HepG2 (cell line): Measurements from ENCODE around the gene FOXG1. TPM values are rescaled to one million over a fixed set of nuclear protein-coding genes. Genes with fewer than 3 reads are reported as not detected.

Source experiments
- ATF6 ChIP-seq: sonication (generic); formaldehyde crosslinking; conservative IDR thresholded peaks from 2 replicates; pipeline ENCODE4 v1.4.0; 2020; ENCODE audit warnings: missing genetic modification reagents
- CBX2 ChIP-seq, 2 experiments: fragments of 200-600 bp in 1 of 2; sonication (generic); formaldehyde crosslinking in 1 of 2; IDR thresholded peaks; 2 replicates each; pipeline versions ENCODE4 v1.7.0 to v1.8.1; 2018 to 2022; ENCODE audit warnings: low read depth in 2 of 2, low read length in 1 of 2, mild to moderate bottlenecking in 1 of 2, missing genetic modification reagents in 1 of 2
- ELF3 ChIP-seq: IDR thresholded peaks from 2 replicates; pipeline ENCODE4 v1.6.1; 2016; ENCODE audit warnings: missing genetic modification reagents, missing compliant biosample characterization
- ERF ChIP-seq: IDR thresholded peaks from 2 replicates; pipeline ENCODE4 v1.6.1; 2018; ENCODE audit warnings: missing biosample characterization, missing genetic modification reagents
- ESRRA ChIP-seq: sonication (generic); formaldehyde crosslinking; IDR thresholded peaks from 2 replicates; pipeline ENCODE4 v1.5.1; 2020; ENCODE audit warnings: mild to moderate bottlenecking, low read depth, missing genetic modification reagents
- FOXC1 ChIP-seq: sonication (generic); formaldehyde crosslinking; IDR thresholded peaks from 2 replicates; pipeline ENCODE4 v1.8.0; 2022; ENCODE audit warnings: mild to moderate bottlenecking, missing genetic modification reagents, borderline replicate concordance
- GABPB1 ChIP-seq: IDR thresholded peaks from 2 replicates; pipeline ENCODE4 v1.6.1; 2016; ENCODE audit warnings: mild to moderate bottlenecking, missing genetic modification reagents, moderate library complexity, missing compliant biosample characterization
- GPN1 ChIP-seq: sonication (generic); formaldehyde crosslinking; IDR thresholded peaks from 2 replicates; pipeline ENCODE4 v1.5.1; 2020; ENCODE audit warnings: missing genetic modification reagents, borderline replicate concordance
- LCORL ChIP-seq, 2 experiments: fragments of 450-650 bp in 1 of 2; sonication (generic) in 1 of 2; formaldehyde crosslinking in 1 of 2; IDR thresholded peaks; 2 replicates each; pipeline versions ENCODE4 v1.5.0 to v1.6.1; 2017 to 2020; ENCODE audit warnings: antibody characterized with exemption in 1 of 2, missing genetic modification reagents in 1 of 2
- MIXL1 ChIP-seq: IDR thresholded peaks from 2 replicates; pipeline ENCODE4 v1.6.1; 2016
- NR2F6 ChIP-seq, 2 experiments: IDR thresholded peaks; 2 replicates each; pipeline ENCODE4 v1.6.1; 2016; ENCODE audit warnings: antibody characterized with exemption in 1 of 2, mild to moderate bottlenecking in 1 of 2
- PITX1 ChIP-seq: sonication (generic); formaldehyde crosslinking; IDR thresholded peaks from 2 replicates; pipeline ENCODE4 v1.5.1; 2020; ENCODE audit warnings: mild to moderate bottlenecking, missing genetic modification reagents
- RARA ChIP-seq: IDR thresholded peaks from 2 replicates; pipeline ENCODE4 v1.6.1; 2016; ENCODE audit warnings: missing genetic modification reagents, missing compliant biosample characterization
- SALL1 ChIP-seq: sonication (generic); formaldehyde crosslinking; IDR thresholded peaks from 2 replicates; pipeline ENCODE4 v1.8.0; 2022; ENCODE audit warnings: mild to moderate bottlenecking, missing genetic modification reagents
- SMC3 ChIP-seq: IDR thresholded peaks from 2 replicates; pipeline ENCODE4 v1.6.1; 2011; ENCODE audit warnings: low read length, improper control_type of control experiment
- SP140L ChIP-seq: sonication (generic); formaldehyde crosslinking; IDR thresholded peaks from 2 replicates; pipeline ENCODE4 v1.4.0; 2020; ENCODE audit warnings: missing genetic modification reagents, borderline replicate concordance
- STAG1 ChIP-seq: sonication (generic); formaldehyde crosslinking; IDR thresholded peaks from 2 replicates; pipeline ENCODE4 v1.4.0; 2020; ENCODE audit warnings: missing genetic modification reagents
- TFDP1 ChIP-seq: IDR thresholded peaks from 2 replicates; pipeline ENCODE4 v1.6.1; 2016; ENCODE audit warnings: missing compliant biosample characterization, missing genetic modification reagents, borderline replicate concordance
- ZKSCAN8 ChIP-seq: IDR thresholded peaks from 2 replicates; pipeline ENCODE4 v1.6.1; 2016; ENCODE audit warnings: borderline replicate concordance, missing genetic modification reagents, missing compliant biosample characterization
- ZMYM4 ChIP-seq: sonication (generic); formaldehyde crosslinking; IDR thresholded peaks from 2 replicates; pipeline ENCODE4 v1.8.1; 2023; ENCODE audit warnings: mild to moderate bottlenecking, missing genetic modification reagents
- ZNF124 ChIP-seq: sonication (generic); formaldehyde crosslinking; IDR thresholded peaks from 2 replicates; pipeline ENCODE4 v1.4.0; 2020; ENCODE audit warnings: missing genetic modification reagents
- ZNF235 ChIP-seq: sonication (generic); formaldehyde crosslinking; IDR thresholded peaks from 2 replicates; pipeline ENCODE4 v1.8.1; 2023; ENCODE audit warnings: mild to moderate bottlenecking, missing genetic modification reagents, borderline replicate concordance
- ZNF512B ChIP-seq: sonication (generic); formaldehyde crosslinking; IDR thresholded peaks from 2 replicates; pipeline ENCODE4 v1.5.1; 2020; ENCODE audit warnings: missing genetic modification reagents, mild to moderate bottlenecking, borderline replicate concordance
- ZNF652 ChIP-seq: IDR thresholded peaks from 2 replicates; pipeline ENCODE4 v1.6.1; 2016; ENCODE audit warnings: low read depth, borderline replicate concordance
- polyA plus RNA-seq, 8 experiments: library from polyadenylated mRNA; depleted of rRNA in 3 of 8; stranded (reverse) in 7 of 8; unstranded in 1 of 8; fragments of >200 nt; fragmentation: Illumina TruSeq in 4 of 8; extraction: Trizol in 4 of 8; gene quantifications; 2 replicates each; pipeline versions ENCODE4 v1.2.1 to v1.2.3, GENCODE V29; 2011 to 2016; ENCODE audit warnings: low read depth in 4 of 8, missing spikeins in 1 of 8, mixed read lengths in 1 of 8; ENCODE audit not compliant: insufficient read depth in 1 of 8
- total RNA-seq, 5 experiments: library from RNA; depleted of rRNA; stranded (reverse); fragments of >200 nt; fragmentation: Illumina TruSeq; extraction: Trizol; gene quantifications; 2 replicates each; pipeline ENCODE4 v1.2.3, GENCODE V29; 2016; ENCODE audit warnings: low read depth in 1 of 5

FOXG1 gene
- total and polyA plus RNA-seq, 2 of the 13 experiments (the other 11 are each of a cell fraction or from before 2014, with no cell fraction given), result not detected

- TF ChIP-seq ZNF235 (CRISPR knock-in tag) (no peak), PITX1 (peak; percentile 59; the same call in 1 of the 2 replicates), NR2F6 (IDR thresholded peaks at IDR 0.05) (no peak; the same call in 1 of the 2 replicates), NR2F6 (CRISPR knock-in tag; IDR thresholded peaks at IDR 0.05) (0 out of 2 replicates have a peak, but pooled peaks have one; percentile 32), TFDP1 (CRISPR knock-in tag) (peak; percentile 67; the same call in 1 of the 2 replicates), STAG1 (peak; percentile 75), FOXC1 (CRISPR knock-in tag) (0 out of 2 replicates have a peak, but pooled peaks have one; percentile 27), ESRRA (CRISPR knock-in tag) (no peak), CBX2 (IDR thresholded peaks at IDR 0.05; ENCODE audit: low read depth, low read length) (peak; percentile 75; the same call in 1 of the 2 replicates), CBX2 (CRISPR knock-in tag; IDR thresholded peaks at IDR 0.05; ENCODE audit: low read depth) (no peak; the same call in 1 of the 2 replicates), LCORL (IDR thresholded peaks at IDR 0.05) (no peak), LCORL (CRISPR knock-in tag; IDR thresholded peaks at IDR 0.05) (peak; percentile 52; the same call in 1 of the 2 replicates), SP140L (0 out of 2 replicates have a peak, but pooled peaks have one; percentile 72), MIXL1 (0 out of 2 replicates have a peak, but pooled peaks have one; percentile 59), ZNF512B (peak; percentile 71; the same call in 1 of the 2 replicates), ZKSCAN8 (no peak), SALL1 (CRISPR knock-in tag) (peak; percentile 55), SMC3 (peak; percentile 68; the same call in 1 of the 2 replicates), RARA (peak; percentile 16; the same call in 1 of the 2 replicates), ERF (CRISPR knock-in tag) (peak; percentile 44; the same call in 1 of the 2 replicates), ZMYM4 (CRISPR knock-in tag) (peak; percentile 77), ZNF652 (CRISPR knock-in tag) (0 out of 2 replicates have a peak, but pooled peaks have one; percentile 31), ATF6 (CRISPR knock-in tag) (0 out of 2 replicates have a peak, but pooled peaks have one; percentile 65), GPN1 (CRISPR knock-in tag) (no peak), GABPB1 (CRISPR knock-in tag) (peak; percentile 21; the same call in 1 of the 2 replicates), ZNF124 (peak; percentile 51; the same call in 1 of the 2 replicates), ELF3 (CRISPR knock-in tag) (0 out of 2 replicates have a peak, but pooled peaks have one; percentile 14)
These were observed 9.6 kb upstream of the FOXG1 start (continued) for GRCh38 chr14:28756884-28757570.
